ENCODE results near the gene MALRD1. TPM values are rescaled to one million over a fixed set of nuclear protein-coding genes. Genes with fewer than 3 reads are reported as not detected.

The MALRD1 gene
- total RNA-seq, 1 donor from 2014 or later = 0.11 TPM

DNA sequence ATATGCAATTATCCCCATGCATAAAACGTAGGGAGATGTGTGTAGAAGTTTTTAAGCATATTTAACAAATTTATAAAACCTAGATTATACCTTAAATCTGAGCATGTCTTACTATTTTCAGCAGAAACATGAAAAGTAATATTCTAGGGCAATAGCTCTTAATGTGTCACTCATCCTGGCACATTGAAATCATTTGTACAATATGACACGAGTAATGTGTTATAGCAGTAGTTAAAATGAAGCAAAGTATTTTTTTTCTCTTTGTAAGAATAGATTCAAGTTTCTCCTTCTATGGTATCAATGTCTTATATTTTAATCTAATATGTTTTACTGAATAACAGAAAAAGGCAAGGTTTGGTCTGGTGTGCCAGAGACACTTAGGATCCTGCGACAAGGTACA, 492.7 kb downstream of the MALRD1 start:
- no peak overlapping the region for H3K27ac Mint-ChIP-seq
- no peak overlapping the region for H3K4me3 Mint-ChIP-seq
- TF ChIP-seq EZH2phosphoT487 (IDR thresholded peaks at IDR 0.05) (no peak), EZH2 (IDR thresholded peaks at IDR 0.05) (no peak)
- TF ChIP-seq, protein P1, sequence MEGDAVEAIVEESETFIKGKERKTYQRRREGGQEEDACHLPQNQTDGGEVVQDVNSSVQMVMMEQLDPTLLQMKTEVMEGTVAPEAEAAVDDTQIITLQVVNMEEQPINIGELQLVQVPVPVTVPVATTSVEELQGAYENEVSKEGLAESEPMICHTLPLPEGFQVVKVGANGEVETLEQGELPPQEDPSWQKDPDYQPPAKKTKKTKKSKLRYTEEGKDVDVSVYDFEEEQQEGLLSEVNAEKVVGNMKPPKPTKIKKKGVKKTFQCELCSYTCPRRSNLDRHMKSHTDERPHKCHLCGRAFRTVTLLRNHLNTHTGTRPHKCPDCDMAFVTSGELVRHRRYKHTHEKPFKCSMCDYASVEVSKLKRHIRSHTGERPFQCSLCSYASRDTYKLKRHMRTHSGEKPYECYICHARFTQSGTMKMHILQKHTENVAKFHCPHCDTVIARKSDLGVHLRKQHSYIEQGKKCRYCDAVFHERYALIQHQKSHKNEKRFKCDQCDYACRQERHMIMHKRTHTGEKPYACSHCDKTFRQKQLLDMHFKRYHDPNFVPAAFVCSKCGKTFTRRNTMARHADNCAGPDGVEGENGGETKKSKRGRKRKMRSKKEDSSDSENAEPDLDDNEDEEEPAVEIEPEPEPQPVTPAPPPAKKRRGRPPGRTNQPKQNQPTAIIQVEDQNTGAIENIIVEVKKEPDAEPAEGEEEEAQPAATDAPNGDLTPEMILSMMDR (IDR thresholded peaks at IDR 0.05) = no peak
- H3K9me3 Mint-ChIP-seq = no peaks in the 10 kb centered on the region
- DNase-seq (ENCODE audit: low spot score) = no peak
- no peak overlapping the region for H3K4me3 ChIP-seq
- no peak overlapping the region for H2AFZ ChIP-seq (replicated peaks)
- H3K4me1 Mint-ChIP-seq = no peaks in the 10 kb centered on the region
- no peaks in the 10 kb centered on the region for H3K36me3 Mint-ChIP-seq
- no peak overlapping the region for H3K27ac ChIP-seq
- no peak overlapping the region for H3K9ac ChIP-seq
- H4K20me1 ChIP-seq (ENCODE audit: low read depth) = no peaks in the 10 kb centered on the region
- H3K4me2 ChIP-seq = no peak overlapping the region
- no peaks in the 10 kb centered on the region for H3K27me3 ChIP-seq
- no peaks in the 10 kb centered on the region for H3F3A ChIP-seq (ENCODE audit: low read depth)
- no peaks in the 10 kb centered on the region for H3K27me3 Mint-ChIP-seq (ENCODE audit: insufficient read depth, low read depth)
- no peaks in the 10 kb centered on the region for H3K9me3 ChIP-seq (ENCODE audit: low read depth)
- no peaks in the 10 kb centered on the region for H3K36me3 ChIP-seq
- H3K4me1 ChIP-seq = no peaks in the 10 kb centered on the region
- no peaks in the 10 kb centered on the region for H3K79me2 ChIP-seq (ENCODE audit: low read depth)

DNA sequence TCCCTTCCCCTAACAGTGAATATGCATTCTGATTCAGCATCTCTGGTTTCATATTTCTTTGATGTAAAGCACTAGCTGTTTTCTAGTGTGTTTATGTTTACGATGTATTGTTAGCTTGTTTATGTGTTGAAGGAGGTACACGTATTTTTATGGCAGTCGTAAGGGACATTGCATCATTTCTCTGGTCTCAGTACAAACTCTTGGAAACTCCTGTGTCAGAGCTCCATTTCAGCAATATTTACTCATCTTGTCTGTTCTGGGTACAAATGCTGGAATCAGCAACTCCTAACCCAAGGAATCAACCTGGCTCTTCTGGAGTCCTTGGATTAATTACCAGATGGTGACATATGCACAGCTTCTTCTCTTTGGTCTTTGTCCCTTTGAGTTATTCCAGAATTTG, 497.6 kb downstream of the MALRD1 start:
- H3K27me3 ChIP-seq = no peaks in the 10 kb centered on the region
- H4K20me1 ChIP-seq (ENCODE audit: low read depth) = no peaks in the 10 kb centered on the region
- Mint-ChIP-seq H3K4me3 (no peak overlapping the region), H3K36me3 (no peaks in the 10 kb centered on the region), H3K4me1 (no peaks in the 10 kb centered on the region), H3K27me3 (ENCODE audit: insufficient read depth, low read depth) (peaks cover 2% of the 10 kb centered on the region), H3K27ac (no peak overlapping the region), H3K9me3 (no peaks in the 10 kb centered on the region)
- H3K9me3 ChIP-seq (ENCODE audit: low read depth) = no peaks in the 10 kb centered on the region
- no peak overlapping the region for H2AFZ ChIP-seq (replicated peaks)
- H3K27ac ChIP-seq = no peak overlapping the region
- no peak overlapping the region for H3K4me3 ChIP-seq
- H3K4me1 ChIP-seq = no peaks in the 10 kb centered on the region
- no peaks in the 10 kb centered on the region for H3K79me2 ChIP-seq (ENCODE audit: low read depth)
- DNase-seq (ENCODE audit: low spot score) = no peak
- H3F3A ChIP-seq (ENCODE audit: low read depth) = no peaks in the 10 kb centered on the region
- no peak overlapping the region for H3K4me2 ChIP-seq
- no peaks in the 10 kb centered on the region for H3K36me3 ChIP-seq
- no peak overlapping the region for H3K9ac ChIP-seq
- TF ChIP-seq, protein P1 (IDR thresholded peaks at IDR 0.05) = no peak
- TF ChIP-seq EZH2phosphoT487 (IDR thresholded peaks at IDR 0.05) (no peak), EZH2 (IDR thresholded peaks at IDR 0.05) (no peak)

DNA sequence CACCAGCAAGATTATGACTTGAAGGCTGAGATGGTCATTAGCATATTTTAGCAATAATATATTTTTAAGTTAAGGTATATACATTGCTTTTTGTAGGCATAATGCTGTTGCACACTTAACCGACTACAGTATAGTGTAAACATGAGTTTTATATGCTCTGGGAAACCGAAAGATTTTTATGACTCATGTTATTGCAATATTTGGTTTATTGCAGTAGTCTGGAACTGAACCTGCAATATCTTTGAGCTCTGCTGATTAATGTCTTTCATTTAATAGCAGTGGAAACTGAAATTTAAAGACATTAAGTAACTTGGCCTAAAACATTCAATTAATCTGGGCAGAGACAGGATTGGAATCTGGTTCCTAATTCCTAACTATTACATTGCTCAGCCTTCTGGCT, 500.9 kb downstream of the MALRD1 start:
- H3K36me3 ChIP-seq = no peaks in the 10 kb centered on the region
- no peak overlapping the region for H3K9ac ChIP-seq
- no peak overlapping the region for H3K4me3 ChIP-seq
- H3K27ac ChIP-seq = no peak overlapping the region
- Mint-ChIP-seq H3K27ac (no peak overlapping the region), H3K36me3 (no peaks in the 10 kb centered on the region), H3K4me3 (no peak overlapping the region), H3K27me3 (ENCODE audit: insufficient read depth, low read depth) (peaks cover 2% of the 10 kb centered on the region), H3K9me3 (no peaks in the 10 kb centered on the region), H3K4me1 (no peaks in the 10 kb centered on the region)
- no peaks in the 10 kb centered on the region for H3K79me2 ChIP-seq (ENCODE audit: low read depth)
- no peak overlapping the region for H3K4me2 ChIP-seq
- DNase-seq (ENCODE audit: low spot score) = no peak
- H4K20me1 ChIP-seq (ENCODE audit: low read depth) = no peaks in the 10 kb centered on the region
- no peaks in the 10 kb centered on the region for H3K4me1 ChIP-seq
- H2AFZ ChIP-seq (replicated peaks) = no peak overlapping the region
- TF ChIP-seq, protein P1 (IDR thresholded peaks at IDR 0.05) = no peak
- TF ChIP-seq EZH2 (IDR thresholded peaks at IDR 0.05) (no peak), EZH2phosphoT487 (IDR thresholded peaks at IDR 0.05) (no peak)
- no peaks in the 10 kb centered on the region for H3K9me3 ChIP-seq (ENCODE audit: low read depth)
- H3K27me3 ChIP-seq = no peaks in the 10 kb centered on the region
- H3F3A ChIP-seq (ENCODE audit: low read depth) = no peaks in the 10 kb centered on the region

Data from neural progenitor cell (in vitro differentiated cells).